OCI-LY3 (cell line): ENCODE data around the gene CMTR1.

Experiments used
- CTCF ChIP-seq: fragments of 200-600, 300-600 bp; sonication (generic); IDR thresholded peaks from 2 replicates; pipeline ENCODE4 v1.5.1; 2014; ENCODE audit warnings: antibody characterized with exemption, low read length, low read depth
- EZH2phosphoT487 ChIP-seq: fragments of 200-600 bp; shearing (Covaris generic); IDR thresholded peaks from 2 replicates; pipeline ENCODE4 v1.6.1; 2018; ENCODE audit warnings: antibody characterized with exemption, mixed run types, low read depth

GRCh38 chr6:37442416-37443215, 9.6 kb downstream of the CMTR1 start:
- TF ChIP-seq CTCF, result no peak
- TF ChIP-seq EZH2phosphoT487, result no peak
